HG02884 (cell line): ENCODE data around the gene CRHR1.
"Not testable (repeated sequence)": the region's sequence is repeated elsewhere in the genome, so short reads cannot be mapped to it uniquely, and the experiment has no call there.

ENCODE experiments used
- ATAC-seq: cut with Tn5 transposase; IDR thresholded peaks from one replicate; pipeline ENCODE4 v1.9.1; 2021; ENCODE audit warnings: mild to moderate bottlenecking, moderate library complexity; ENCODE audit not compliant: unreplicated experiment

Gene CRHR1

DNA sequence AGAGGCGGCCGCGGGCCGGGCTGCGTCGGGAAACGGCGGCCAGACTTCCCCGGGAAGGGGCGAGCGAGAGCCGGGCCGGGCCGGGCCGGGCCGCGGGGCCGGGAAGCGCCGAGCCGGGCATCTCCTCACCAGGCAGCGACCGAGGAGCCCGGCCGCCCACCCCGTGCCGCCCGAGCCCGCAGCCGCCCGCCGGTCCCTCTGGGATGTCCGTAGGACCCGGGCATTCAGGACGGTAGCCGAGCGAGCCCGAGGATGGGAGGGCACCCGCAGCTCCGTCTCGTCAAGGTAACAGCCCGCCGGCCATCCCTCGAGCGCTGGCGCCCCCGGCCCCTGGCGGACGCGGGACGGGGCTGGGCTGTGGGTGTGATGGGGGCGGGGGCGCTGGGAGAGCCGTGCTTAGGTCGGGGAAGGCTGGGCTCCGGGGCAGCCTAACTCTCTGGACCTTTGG is at the start of gene CRHR1:
TSS of gene CRHR1 (plus strand) at position 28 of the 448 bp plus-strand sequence. CDS start at position 253, 225 bp downstream.
- no peak for ATAC-seq

DNA sequence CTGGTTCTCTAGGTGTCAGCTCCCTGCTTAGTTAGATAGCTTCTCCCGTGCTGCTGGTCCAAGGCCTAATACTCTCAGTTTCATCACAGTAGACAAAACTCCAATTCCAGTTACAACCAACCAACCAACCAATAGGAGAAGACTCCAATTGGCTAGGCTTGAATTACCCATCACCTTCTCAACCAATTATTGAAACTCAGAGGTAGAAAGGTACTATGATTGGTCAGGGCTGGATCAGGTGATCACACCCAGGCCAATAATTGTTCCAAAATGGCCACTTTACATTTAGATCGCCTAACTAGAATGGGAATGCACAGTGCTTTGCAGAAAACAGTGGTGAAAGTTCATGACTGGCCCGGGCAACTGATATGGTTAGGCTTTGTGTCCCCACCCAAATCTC is 49.5 kb upstream of the CRHR1 start:
- ATAC-seq = no peak

DNA sequence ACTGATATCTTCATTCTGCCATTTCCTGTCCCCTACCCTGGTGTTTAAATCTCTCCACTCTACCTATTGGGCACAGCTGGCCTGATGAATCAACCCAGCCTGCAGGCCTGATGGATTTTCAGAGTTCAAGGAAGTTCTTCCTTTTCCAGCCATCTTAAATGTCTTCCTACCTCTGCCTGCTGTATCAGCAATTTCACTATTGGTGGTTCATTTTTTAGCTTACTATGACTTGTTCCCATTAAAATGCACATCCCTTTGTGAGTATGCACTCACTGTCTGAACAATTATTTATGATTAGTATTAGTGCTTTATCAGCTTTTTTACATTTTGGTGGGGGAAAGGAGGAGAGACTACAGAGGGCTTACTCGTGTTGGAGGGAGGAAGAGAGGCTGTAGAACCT is 48.6 kb upstream of the CRHR1 start:
- no peak for ATAC-seq

DNA sequence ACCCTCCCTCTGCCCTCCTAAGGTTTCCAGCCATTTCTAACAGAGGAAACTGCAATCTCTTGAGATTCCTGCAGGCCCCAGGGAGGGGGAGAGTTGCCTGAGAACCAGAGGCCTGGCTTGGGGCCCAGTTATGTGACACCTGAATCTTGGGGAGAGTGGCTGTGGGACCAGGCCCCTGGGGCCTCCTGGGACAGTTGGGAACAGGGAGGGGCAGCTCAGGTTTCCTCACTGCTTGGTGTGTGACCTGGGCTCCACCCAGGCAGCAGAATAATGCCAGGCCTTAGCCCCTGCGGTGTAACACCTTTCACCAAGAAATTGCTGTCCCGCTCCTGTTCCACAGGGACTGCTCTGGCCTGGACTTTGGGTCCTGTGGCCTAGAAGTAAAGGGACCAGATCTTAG is 44.3 kb upstream of the CRHR1 start:
- ATAC-seq = no peak

DNA sequence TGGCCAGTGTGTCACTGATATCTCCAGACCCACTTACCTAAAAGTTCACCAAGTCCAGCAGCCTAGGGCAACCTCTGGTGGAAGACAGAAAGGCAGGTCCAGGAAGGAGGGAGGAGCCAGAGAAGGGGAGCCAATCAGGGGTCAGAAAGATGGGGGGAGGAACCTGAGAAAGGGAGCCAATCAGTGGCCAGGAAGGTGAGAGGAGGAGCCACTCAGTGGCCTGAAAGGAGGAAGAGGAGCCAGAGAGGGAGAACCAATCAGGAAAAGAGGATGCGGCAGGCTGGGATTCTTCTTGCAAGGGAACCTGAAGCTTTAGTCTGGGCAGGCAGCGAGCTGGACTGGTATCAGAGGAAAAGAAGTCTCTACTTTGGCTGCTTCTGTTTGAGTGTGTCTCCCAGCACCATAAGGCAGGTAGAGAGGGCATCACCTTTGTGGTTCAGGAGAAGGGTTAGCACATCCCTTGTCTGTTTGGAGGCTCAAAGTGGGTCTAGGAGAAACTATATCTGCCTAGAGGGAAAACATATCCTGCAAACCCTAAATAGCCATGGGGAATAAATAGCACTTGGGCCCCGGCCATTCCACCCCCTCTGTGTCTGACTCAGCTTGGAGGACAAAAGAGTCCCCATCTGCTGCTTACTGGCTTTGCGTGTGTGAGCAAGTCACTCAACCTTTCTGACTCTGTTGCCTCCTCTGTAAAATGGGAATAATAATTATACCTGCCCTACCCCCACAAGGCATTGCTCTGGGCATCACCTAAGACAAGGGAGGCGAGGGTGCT is 43.4 kb upstream of the CRHR1 start:
- ATAC-seq = no peak

DNA sequence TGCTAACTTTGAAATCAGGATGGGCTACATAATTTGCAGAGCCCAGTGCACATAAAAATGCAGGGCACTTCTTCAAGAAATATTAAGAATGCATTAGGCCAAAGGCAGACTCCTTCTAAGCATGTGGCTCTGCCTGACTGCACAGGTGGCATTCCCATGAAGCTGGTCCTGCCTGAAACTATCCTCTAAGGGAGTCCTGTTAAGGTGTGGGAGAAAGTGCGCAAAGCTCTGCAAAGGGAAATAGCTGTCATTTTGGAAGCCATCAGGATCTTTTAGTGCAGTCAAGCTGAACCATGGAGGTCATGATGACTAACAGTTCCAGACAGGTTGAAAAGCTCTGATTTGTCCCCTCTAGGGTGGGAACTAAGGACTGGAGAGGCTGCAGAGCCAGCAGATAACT is 41.9 kb upstream of the CRHR1 start:
- no peak for ATAC-seq

DNA sequence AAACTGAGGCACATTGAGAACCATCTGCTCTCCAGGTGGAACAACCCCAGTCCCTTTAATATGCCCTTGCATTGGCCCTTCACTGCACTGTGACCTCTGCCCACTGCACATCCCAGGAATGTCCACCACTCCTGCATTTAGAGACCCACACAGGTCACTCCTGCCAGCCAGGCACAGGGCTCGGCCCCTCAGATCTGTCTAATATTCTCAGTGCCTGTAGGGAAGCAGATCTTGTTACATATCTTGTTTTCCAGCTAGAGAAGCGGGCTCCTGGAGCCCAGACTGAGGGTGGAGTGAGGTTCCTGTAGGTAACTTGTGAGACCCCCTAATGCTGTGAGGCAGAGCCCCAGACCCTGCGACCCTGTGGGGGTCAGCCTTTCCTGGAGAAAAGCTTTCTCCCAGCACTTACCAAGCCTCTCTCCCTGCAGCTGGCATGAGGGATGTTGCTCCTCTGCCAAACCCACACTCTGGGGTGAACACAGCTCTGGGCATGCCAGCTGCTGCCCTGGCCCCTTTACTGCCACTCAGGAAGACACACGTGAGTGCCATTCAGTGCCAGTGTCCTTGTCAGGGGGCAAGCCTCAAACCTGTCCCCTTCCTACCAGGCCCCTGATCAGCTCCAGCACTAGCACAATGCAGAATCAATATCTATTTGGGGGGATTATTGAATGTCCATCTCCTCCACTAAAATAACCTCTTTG is 40.3 kb upstream of the CRHR1 start:
- ATAC-seq = no peak

DNA sequence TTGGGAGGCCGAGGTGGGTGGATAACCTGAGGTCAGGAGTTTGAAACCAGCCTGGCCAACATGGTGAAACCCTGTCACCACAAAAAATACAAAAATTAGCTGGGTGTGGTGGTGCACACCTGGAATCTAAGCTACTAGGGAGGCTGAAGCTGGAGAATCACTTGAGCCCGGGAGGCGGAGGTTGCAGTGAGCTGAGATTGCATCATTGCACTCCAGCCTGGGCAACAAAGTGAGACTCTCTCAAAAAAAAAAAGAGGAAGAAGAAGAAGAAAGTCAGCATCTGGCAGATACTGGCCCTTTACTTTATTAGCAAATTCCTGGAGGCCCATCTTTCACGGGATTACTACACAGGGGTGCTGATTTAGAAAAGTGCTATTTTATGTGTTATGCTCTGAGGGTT is 39.3 kb upstream of the CRHR1 start:
- not testable (repeated sequence) for ATAC-seq

DNA sequence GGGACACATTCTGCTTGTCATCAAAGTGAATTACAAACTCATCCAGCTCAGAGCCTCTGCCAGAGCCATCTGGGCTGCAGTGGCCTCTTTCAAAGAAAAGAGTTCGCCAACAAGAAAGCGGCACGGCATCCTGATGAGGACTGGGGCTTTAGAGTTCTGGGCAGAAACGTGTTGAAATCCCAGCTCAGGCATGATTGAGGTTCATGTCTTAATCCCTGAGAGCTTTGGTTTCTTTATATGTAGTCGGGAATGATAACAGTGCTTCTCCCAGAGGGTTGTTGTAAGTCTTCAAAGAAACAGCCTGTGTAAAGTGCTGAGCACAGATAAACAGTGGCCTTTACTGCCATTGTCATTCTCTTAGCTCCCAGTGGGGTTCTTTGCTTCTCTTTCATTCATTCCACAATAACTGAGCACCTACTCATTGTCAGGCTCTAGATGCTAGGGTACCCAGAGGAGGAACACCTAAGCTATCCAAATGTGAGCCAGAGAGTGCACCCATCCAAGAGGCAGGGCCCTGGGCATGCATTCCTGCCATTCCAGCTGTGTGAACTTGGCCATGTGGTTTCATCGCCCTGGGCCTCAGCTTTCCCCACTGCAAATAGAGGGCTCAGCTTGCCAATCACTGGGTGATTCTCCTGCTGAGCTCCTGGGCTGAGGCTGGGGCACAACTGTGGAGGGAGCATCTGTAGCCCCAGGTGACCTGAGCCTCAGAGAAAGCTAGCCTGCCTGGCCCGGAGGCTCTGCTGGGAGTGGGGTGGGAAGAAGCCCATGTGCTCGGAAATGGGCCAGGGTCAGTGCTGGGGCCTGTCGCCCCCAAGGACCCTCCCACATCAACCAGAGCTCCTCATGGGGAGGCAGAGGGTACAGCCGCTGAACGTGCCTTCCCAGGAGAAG is 38.3 kb upstream of the CRHR1 start:
- no peak for ATAC-seq

DNA sequence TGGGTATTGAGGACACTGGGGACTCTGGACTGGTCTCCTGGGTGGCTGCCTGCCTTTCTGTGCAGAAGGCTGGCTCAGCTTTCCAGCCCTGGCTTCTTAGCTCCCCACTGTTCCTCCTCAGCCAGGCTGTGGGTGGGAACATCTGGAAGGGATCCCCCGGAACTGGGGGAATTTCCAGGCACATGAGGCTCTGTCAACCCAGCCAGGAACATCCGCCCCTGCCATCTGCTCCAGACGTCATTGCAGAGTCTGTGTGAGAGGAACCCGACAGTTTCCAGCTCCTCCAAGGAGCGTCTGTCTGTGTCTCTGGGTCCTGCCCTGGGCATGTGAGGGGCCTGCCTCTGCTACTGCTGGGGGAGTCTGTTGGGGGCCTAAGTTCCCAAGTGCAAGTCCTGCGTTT is 36.2 kb upstream of the CRHR1 start:
- no peak for ATAC-seq

DNA sequence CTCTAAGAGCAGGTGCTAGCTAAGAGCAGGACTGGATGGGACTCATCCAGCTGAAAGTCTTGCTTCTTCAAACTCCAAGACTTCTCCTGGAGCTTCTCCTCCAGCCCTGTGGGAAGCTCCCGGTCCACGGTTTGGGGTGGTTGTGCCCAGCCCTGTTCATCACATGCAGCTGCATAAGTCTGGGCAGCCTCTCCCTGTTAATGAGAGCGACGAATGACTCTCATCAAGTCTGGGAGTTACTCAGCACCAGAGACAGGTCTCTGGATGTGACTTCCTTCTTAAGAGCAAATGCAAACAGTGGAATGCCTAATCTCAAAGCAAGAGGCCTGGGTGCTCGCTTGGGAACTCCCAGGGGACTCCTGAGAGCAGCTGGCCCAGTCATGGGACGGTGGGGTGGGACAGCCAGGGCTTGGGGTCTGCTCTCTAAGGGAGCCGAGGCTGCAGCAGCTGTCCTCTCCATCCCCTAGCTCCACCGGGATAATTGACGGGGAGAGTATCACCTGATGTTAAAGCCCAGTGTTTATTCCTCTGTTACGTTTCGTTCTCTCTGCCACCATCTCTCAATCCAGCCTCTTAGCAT is 35.3 kb upstream of the CRHR1 start:
- no peak for ATAC-seq

DNA sequence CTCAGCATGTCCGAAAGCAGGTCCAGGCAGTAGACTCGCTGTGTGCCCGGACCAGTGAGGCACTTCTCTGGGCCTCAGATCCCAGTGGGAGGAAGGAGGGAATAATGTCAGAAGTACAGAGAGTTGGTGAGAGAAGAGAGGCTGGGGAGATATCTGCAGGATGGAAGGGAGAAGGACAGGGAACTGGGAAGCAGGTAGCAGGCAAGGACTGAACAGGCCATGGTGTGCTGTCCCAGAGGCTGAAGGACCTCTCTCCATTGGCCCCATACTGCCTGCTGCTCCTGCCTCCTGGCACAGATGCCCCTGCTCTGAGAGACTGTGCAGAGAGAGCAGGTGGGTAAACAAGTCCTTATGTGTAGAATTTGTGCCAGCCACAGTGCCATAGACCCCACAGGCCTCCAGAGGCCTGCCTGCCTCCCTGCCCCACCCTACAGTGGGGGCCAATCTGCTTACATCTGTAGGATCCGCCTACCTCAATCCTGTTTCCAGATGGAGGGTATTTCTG is 34.2 kb upstream of the CRHR1 start:
- ATAC-seq = no peak

DNA sequence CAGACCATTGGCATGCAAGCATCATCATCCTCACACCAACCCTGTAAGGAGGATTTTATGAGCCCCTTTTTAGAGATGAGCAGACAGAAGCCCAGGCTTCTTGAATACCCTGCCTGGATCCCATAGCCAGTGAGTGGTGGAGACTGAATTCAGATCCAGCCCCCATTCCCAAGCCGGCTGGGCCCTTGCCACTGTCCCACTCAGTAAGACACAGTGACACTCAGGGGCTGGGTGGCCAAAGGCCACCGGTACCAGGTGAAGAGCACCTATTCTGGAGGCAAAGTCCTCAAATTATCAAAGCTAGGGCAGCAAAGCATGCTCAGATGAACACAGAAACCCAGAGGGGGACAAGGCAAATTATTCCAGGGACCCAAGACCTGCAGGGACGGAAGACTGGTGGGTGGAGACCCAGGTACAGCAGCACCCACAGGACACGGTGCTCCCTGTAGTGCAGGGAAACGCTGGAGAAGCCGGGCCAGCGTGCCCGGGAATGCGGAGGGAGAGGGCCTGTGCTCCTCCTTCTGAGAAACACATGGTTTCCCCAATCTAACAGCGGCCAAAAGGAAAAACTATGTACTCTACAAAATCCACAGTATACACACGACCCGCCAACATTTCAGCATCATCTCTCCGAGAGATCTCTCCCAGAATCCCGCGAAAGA is 33.2 kb upstream of the CRHR1 start:
- ATAC-seq = no peak

DNA sequence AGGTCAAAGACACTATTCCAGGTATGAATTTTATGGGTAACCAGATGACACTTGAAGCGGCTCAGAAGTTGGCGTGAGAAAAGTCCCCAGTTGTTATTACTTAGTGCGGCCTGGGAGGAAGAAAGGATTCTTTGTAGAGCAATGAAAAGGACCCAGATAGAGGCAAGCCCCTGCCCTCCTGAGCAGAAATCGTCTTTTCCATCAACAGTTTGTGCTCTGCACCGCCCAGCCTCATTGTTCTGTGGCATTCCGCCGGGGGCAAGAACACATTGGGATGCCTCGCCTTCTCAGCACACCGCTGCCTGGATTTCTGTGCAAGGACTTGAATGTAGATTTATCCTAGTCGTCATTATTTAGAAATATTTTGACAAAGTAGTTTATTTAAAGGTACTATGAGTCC is 32.7 kb upstream of the CRHR1 start:
- ATAC-seq = no peak

DNA sequence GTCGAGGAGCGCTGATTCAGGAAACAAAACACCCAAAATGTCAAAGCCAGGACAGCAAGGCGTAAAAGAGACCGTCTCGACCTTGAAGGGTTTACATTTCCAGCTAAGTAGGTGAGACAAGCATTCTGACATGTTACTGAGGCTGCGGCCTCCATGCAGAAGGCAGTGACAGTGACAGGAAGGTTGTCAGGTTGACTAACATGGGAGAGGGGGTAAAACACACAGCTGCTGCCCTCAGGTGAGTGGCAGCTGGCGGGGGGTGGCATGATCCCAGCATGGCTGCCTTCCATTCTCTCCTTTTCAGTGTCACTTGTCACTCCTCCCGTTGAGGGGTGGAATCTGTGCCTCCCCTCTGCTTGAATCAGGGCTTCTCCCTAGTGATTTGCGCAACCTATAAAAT is 31.9 kb upstream of the CRHR1 start:
- ATAC-seq = no peak

DNA sequence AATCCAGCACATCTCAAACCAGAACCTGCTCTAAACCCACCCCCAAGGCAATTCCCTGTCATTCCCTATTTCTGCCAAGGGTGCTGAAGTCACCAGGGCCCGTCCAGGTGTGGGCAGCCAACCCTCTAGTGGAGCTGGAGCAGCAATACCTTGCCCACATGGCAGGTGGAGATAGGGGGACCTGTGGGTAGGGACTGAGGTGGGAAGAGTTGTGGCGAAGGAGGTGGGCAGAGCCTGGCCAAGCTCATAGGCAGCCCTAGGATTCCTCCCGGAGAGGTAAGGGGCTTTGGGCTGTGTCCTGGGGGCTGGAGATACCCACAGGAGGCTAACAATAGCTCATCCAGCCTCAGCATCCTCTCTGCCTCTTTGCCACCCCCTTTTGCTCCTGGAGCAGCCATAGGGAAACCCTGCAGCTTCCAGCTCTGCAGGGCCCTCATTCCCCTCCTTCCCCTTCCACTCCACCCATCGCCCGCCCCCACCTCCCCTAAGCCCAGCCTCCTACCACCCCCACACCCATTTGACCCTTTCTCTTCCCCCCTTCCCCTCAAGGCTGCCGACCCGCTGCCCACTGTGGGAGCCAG is 30.4 kb upstream of the CRHR1 start:
- ATAC-seq = no peak

DNA sequence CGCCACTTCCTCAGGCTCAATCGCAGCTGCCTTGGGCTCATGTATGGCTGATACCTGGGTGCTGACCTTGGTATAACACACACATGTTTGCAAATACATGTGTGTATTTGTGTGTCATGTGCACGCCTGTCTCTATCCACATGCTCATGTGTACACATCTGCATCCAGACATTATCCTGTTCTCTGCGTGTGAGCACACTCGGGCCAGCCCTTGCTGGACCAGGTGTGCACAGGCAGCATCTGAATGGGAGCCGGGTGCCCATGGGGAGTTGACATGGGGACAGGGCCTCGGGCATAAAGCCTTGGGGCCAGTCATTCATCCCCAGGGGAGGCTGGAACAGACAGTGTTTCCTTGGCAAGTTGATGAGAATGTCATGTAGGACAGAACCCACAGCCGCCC is 29.1 kb upstream of the CRHR1 start:
- no peak for ATAC-seq

DNA sequence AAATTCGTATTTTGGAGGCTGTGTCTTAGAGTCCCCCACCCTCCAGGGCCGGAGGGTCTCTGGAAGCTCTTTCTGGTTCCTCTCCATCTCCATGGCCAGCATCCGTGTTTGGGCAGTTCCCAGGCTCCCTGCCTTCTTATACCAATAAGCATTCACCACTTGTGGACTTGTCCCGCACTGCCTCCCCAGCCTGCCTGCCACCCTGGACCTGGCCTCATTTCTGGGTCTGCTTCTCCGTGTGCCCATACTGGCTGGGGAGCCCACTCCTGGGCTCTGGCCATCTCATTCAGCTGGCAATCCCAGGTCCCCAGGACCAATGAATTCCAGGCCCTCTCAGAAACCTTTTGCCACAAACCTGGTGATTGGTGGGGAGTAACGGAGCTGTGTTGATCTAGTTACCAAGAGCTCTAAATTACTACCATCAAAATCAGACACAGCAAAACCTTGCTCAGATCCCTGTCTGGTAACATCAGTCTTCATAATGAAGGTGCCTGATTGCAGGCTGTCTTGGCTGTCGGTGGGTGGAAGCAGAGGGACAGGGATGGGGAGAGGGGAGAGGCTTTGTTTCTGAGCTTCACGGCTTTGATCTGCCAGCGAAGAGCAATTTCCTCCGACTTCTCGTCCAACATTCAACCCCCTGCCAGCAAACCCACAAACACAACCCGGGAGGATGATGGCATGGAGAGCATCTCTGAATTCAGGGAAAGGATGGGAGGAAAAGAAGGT is 27.7 kb upstream of the CRHR1 start:
- ATAC-seq = no peak

DNA sequence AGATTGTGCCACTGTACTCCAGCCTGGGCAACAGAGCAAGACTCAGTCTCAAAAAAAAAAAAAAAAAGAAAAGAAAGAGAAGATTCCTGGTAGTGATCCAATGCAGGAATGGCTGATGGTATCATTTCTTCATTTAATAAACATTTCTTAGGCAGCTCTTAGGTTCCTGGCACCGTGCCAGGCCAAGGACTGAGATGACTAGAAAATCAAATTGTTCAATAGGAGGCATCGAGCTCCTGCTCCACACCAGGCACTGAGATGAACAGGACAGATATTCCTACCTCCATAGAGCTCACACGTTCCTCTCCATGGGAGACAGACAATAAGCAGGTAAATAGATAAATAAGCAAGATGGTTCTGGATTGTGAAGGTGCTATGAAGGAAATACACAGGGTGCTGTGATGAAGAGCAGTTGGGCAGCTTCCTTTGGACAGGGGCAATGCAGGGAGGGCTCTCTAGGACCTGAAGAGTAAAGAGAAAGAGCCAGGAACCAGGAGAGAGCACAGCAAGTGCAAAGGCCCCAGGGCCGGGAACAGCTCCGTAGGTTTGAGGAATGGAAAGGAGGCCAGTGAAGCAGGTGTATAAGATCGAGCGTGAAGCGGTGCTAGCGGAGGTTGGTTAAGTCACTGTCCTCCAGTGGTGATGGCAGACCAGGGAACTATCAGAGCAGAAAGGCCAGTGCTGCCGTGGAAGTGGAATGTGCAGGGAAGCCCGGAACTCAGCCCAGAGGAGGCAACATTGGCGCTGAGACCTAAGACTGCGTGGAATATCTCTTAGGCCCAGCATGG is 26.5 kb upstream of the CRHR1 start:
- ATAC-seq = no peak
